Uterus (tissue), 2 donors: ENCODE measurements around the gene TASL.

Experiments used
- CTCF ChIP-seq, 4 experiments: fragments of 200-600 bp in 2 of 4; fragments of 450-650 bp in 2 of 4; sonication (generic) in 2 of 4; IDR thresholded peaks; one replicate each; pipeline ENCODE4 v1.5.1; 2016 to 2019; ENCODE audit warnings: antibody characterized with exemption in 4 of 4, mild to moderate bottlenecking in 2 of 4, moderate library complexity in 1 of 4
- POLR2A ChIP-seq, 2 donors: fragments of 450-650 bp; IDR thresholded peaks; one replicate each; pipeline ENCODE4 v1.6.1; 2016; ENCODE audit warnings: antibody characterized with exemption in 2 of 2, mild to moderate bottlenecking in 1 of 2, moderate library complexity in 1 of 2

GRCh38 chrX:30582664-30583063 is 5.1 kb upstream of the TASL start:
- TF ChIP-seq CTCF (IDR thresholded peaks at IDR 0.05) (no peak), POLR2A (IDR thresholded peaks at IDR 0.05) (no peak)
